Iris pigment epithelial cell (primary cell): ENCODE data around the gene PLD3.
A peak's percentile ranks its signal among the peaks of the same experiment; 100 is the strongest.
"Not testable (repeated sequence)": the region's sequence is repeated elsewhere in the genome, so short reads cannot be mapped to it uniquely, and the experiment has no call there.

Source experiments
- DNase-seq: peaks from one replicate; pipeline ENCODE4 v3.0.0-alpha.2; 2011; ENCODE audit warnings: low read depth

Gene PLD3

GRCh38 chr19:40389404-40390083 is 41.0 kb downstream of the PLD3 start:
- DNase-seq: no peak

- DNase-seq: no peak
These were observed 41.7 kb downstream of the PLD3 start, which contains the start of gene HIPK4 for GRCh38 chr19:40390084-40390742. Gene HIPK4 (minus strand): TSS chr19:40390181. CDS start chr19:40389902, 279 bp downstream.

- no peak for DNase-seq
These were observed 43.6 kb downstream of the PLD3 start for GRCh38 chr19:40392123-40392522.

- DNase-seq: no peak
These were observed 44.5 kb downstream of the PLD3 start for GRCh38 chr19:40392894-40393517.

DNA sequence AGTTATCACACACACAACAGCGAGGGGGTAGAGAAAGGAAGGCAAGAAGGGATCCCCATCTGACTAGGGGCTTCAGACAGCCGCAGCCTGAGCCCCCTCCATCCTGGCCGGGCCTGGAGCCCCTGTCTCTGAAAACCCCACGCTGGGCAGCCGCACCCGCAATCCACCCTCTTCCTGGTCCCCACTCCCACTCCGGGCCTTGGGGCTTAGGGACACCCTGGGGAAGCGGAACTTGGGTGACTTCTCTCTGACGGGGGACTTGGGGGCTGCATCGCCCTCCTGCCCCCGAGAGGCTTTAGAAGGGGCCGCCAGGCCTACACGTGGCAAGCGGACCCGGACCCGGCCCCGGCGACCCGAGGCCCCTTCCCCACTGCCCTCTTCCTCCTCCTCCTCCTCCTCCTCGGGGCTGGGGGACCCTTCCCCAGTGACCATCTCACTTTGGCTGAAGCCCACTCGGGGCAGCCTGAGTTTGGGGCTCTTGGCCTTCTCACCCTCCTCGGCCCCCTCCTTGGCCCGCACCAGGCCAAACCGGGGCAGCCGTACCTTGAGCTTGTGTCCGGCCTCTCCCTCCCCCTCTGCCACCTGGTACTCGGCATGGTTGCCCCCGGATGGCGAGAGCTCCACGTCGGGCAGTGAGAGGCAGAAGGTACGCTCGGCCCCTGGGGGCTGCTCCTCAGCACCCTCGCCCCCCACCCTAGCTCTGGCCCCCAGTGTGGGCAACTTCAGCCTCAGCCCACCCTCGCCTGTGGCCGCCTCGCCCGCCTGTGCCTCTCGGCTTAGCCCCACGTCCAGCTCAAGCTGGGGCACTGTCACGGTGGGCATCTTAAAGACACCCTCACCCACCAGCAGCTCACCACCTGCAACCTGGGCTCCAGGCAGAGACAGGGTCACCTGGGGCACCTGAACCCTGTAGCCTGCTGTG is 45.7 kb downstream of the PLD3 start:
- DNase-seq: no peak

DNA sequence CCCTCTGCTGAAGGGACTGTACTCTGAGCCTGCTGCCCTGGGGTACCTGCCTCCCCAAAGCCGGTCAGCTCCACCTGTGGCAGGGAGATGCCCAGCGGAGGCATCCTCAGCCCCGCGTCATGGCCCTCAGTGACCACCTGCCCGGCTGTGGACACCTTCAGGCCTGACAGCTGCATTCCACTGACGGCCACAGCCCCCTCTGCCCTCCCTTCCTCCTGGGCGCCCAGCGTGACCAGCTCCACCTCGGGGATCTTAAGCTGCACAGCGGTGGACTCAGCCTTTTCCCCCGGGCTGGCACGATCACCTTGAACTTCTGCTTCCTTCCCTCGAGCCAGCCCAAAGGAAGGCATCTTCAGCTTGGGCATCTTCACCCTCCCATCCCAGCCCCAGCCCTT is 46.3 kb downstream of the PLD3 start:
- no peak for DNase-seq

GRCh38 chr19:40395956-40396355 is 47.5 kb downstream of the PLD3 start:
- DNase-seq: no peak

- no peak for DNase-seq
These were observed 48.5 kb downstream of the PLD3 start for GRCh38 chr19:40396886-40397567.

DNA sequence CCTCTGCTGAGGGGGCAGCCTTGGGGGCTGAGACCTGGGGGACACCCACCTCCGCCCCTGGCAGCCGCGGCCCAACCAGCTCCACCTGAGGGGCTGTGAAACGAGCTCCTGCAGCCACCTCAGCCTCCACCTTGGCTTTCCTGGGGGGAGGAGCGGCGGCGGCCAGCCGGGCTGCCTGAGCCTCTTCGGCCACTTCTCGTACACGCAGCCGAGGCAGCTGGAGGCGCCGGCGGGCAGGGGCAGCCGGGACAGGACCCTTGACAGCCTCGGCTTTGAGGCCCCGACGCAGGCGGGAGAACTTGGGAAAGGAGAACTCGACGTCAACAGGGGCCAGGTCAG is 49.0 kb downstream of the PLD3 start:
- no peak for DNase-seq

DNA sequence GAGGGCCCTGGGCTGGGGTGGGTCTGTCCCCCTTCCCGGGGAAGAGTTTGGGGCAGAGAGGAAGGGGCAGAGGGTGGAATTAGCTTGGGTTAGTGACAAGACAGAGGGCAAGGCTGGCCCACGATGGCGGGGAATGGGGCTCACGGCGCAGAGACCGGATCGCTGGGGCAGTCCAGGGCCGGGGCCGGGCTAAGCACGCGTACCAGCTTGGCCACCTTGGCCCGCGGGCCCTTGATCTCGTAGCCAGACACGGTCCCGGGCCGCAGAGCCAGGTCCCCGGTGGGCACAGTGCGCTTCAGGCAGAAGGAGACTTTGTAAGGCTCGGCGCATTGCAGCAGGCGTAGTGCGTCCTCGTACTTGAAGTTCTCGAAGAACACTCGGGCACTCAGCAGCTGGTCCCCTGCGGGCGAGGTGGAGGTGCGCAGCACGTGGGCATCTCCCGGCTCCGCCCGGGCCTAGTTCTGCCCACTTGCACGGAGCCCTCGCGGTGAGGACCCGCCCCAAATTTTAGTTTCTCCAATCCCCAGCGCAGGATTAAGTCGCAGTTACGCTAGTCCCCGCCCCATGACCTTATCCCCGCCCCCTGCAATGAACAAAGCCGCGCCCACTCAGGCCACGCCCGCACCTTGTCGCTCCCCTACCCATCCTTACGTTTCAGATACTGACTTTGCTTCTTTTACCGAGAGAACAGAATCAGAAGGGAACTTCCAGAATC is 50.1 kb downstream of the PLD3 start:
- peak; percentile 53 for DNase-seq

GRCh38 chr19:40400559-40400958 is 52.1 kb downstream of the PLD3 start:
- no peak for DNase-seq

DNA sequence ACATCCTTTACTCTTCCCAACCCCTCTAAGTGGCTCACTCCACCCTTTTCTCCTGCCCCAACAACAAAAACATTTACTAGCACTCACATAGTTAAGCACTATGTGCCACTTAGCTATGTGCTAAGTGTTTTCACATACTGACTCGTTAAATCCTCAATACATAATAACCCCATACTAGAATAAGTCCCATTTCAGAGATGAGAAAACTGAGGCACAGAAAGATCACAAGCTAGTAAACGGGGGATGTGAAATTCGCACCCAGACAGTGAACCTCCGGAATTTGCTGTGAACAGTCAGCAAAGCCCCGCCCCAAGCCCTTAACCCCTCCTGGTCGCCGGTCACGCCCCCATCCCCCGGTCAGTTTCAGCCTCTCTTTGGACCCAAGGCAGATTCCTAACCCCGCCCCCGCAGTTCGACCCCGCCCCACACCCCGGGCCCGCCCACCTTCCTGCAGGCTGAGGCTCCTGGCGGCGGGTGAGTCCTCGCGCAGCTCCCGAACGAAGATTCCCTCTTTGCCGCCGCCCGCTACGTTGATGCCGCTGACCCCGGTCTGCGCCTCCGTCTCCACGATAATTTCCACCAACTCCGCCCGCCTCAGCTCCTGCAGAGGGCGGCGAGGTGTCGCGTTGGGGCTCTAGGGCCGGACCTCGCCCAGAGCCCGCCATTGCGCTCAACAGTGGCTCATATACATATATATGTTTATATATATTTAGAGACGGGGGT is 54.9 kb downstream of the PLD3 start:
- peak; percentile 91 for DNase-seq

GRCh38 chr19:40407714-40408597 is 59.5 kb downstream of the PLD3 start:
- no peak for DNase-seq

- DNase-seq: not testable (repeated sequence)
These were observed 60.1 kb downstream of the PLD3 start for GRCh38 chr19:40408598-40408925.

- DNase-seq: no peak
These were observed 61.5 kb downstream of the PLD3 start for GRCh38 chr19:40410030-40410389.

DNA sequence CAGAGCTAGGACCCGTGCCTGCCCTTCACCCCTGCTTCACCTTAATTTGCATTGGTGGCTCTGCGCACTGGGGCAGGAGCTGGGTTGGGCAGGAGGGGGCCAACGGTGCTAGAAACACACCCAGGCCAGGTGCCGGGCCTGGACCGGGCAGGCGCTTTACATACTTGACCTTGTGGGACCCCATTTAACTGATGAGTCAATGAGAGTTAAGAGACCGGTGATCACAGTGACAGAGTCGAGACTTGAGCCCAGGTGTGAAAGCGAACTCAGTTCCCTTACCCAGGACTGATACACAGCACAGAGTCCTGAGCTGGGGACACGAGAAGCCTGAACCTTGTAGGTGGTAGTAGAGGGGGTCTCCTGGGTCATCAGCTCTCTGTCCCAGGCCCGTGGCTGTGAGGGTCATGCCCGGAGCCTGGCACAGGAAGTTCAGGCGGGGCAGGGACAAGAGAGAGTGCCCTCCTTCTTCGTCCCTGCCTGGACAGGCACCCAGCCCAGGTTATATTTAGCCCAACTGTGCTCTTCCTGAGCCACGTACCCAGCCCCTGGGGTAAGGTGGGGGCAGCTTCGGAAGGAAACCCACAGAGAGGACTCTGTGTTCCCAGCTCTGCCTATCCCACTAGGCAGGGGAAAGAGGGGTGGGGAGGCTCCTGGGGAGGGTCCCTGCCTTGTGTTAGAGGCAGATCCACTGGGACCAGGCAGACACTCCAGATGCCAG is 62.8 kb downstream of the PLD3 start:
- DNase-seq: no peak

DNA sequence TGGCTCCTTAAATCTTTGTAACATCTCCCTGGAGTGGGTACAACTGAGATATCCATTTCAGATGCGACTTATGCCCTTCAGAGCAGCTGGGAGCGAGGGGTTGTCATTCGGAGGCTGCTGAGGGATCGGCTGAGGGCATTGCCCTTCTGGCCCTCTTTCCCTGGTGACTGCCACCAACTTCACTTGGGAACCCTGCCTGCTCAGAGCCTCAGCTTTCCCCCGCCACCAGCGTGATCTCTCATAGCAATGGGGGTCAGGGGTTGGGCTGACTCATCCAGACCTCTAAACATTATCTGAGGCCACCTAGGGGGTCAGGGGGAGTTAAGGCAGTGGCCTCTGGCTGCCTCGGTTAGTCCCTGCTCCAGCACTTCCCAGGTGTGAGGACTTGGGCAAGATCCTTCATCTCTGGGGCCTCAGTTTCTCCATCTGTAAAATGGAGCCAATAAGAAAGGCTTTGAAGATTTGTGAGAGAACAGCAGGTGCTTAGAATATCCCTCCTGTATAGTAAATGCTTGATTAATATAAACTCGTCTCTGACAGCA is 63.5 kb downstream of the PLD3 start:
- no peak for DNase-seq

GRCh38 chr19:40412866-40413265 is 64.4 kb downstream of the PLD3 start:
- DNase-seq: no peak
